CD4-positive, alpha-beta T cell treated with Interleukin-17A for 4 hours (primary cell): ENCODE data around the gene AOPEP.
"Not testable (repeated sequence)": the region's sequence is repeated elsewhere in the genome, so short reads cannot be mapped to it uniquely, and the experiment has no call there.

Source experiments
- DNase-seq: peaks from one replicate; pipeline ENCODE4 v3.0.0-alpha.2; 2020; ENCODE audit warnings: mixed read lengths

Gene AOPEP

DNA sequence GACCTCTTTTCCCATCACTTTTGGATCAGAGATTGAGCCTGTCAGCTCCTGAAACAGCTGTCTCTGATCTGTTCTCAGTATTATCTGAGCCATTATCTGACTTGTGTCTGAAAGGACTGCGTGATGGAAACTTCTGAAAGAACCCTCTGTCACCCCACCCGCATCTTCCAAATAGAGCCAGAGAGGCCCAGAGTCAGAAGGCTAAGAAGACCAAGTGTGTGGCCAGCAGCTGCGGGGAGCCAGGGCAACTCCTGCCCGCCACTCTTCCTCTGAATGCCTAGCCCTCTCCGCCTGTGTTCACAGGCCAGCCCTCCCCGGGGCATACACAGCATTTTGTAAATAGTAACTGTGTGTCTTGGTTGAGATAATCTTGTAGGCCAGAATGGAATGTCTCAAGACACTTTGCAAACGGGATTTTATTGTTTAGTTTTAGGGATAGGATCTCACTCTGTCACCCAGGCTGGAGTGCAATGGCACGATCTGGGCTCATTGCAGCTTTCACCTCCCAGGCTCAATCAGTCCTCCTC is 92.7 kb downstream of the AOPEP start:
- DNase-seq: no peak

DNA sequence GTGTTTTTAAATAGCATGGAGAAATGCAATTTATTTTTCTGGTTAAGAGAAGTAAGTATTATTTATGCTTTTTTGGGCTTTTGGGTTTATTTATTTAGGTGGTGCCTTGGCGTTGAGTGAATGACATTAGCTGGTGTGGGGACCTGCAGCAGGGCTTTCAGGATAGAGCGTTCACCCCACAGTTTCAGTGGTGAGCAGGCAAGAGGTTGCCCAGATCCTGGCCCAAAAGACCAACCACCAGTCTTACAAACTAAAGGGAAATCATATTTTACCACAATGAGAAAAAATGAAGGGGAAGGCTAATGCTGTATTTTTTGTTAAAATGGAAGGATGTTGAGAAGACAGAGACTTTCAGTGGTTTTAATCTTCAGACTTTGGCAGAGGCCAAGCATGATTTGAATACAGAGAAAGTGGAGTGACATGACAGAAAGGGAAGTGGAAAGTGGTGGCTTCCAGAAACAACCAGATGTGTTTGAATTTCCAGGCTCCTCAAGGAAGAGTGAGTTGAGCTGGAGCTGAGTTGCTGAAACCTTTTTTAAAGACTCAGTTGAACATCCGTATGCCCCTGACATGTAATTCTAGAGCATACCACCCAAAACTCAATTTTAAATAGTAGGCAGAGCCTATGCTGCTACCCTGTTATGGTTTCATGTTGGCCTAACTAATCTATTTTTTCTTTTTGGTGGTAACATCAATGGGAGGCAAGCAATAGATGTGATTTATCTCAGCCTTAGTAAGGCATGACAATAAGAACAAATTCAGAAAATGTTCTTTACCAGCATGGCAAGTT is 94.8 kb downstream of the AOPEP start:
- DNase-seq: no peak

DNA sequence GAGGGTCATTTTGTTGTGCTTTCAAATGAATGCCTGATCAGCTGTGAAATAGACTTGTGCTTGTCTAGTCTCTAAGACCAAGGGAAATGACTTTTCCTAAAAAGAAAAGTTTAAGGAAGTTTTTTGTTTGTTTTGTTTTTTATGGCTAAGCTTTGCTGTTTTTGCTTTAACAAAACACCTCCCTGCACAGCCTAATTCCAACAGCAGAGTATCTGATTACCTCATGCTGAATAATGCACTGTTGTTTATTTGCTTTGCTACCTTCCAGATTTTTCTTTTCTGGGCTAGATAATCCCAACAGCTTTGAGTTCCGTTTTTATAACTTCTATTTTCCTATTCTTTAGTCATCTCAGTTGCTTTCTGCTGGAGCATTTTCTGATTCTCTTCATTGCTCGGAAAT is 95.8 kb downstream of the AOPEP start:
- no peak for DNase-seq

DNA sequence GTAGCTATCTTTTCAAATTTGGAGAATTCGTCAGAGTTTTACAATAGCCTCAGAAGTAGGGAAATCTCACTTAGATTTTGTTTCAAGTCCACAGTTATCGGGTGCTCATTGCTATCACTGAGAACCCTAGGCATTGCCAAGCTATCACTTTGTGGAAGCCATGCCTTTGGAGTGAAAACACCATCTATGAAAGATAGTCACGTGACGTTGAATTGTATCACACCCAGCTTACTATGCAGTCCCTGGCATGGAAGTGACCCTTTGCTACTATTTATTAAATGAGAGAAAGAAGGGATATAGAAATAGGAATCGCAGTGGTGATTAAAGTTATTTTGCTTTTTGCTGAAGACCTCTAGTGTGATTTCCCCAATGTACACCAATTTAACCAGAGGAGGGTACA is 97.2 kb downstream of the AOPEP start:
- DNase-seq: no peak

DNA sequence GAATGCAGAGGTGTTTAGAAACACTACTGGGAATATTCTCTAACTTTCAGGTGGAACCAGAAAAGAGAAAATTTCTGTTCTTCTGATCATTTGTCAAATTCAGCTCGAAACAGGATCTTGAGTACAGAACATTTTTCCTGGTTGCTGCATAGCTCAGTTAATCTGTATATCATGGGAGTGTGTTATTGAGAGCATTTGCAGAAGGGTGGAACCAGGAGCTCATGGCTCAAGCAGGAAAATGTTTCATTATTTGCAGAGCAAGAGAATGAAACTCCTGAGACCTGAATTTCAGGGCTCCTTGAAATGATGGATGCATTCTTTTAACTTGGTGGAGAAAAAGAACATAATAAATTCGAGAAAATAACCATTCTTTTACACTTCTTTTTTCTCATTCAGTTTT is 97.9 kb downstream of the AOPEP start:
- no peak for DNase-seq

DNA sequence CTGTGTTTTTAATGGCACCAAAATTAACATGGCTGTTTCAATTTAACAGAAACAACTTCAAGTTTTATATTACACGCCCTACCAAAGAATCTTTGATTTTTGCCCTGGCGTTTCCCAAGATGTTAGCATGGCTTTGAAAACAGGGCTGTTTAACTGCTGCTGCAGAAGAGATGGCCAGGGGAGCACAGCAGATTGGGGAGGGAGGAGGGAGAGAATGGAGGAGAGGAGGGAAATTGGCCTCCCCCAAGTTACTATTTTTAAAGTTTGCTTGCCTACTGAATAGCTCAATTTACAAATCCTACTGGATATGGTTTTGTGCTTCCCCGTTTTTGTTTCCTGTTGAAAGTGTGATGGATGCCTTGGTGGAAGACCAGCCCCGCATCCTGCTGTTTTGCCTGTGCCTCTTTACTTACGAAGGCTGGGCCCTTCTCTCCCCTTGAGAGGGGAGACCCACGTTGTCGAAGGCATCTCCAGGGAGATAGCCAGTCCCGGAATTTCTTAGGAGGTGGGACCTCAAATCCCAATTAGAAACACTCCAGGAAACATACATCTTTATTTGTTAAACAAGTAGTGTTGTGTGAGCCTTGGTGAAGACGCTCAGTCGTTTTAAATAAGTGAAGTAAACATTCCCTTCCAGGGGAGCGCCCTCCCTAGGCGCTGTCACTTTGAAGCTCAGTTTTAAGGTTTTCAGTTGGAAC is 98.6 kb downstream of the AOPEP start:
- DNase-seq: no peak

DNA sequence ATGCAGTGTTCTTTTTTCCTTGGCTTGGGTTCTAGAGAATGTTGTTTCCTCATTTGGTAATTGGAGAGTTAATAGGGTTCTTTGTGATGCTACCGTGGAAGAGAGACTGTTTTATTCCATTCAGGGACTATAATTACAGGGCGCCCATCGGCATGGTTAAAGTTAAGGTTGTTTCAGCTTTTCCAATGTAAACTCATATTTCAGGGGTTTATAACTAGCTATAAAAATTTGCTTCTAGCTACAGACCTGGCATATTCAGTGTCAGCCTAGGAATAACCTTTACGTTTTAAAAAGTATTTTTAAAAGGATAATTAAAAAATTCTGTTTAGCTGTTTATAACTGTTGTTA is 99.1 kb downstream of the AOPEP start:
- no peak for DNase-seq

DNA sequence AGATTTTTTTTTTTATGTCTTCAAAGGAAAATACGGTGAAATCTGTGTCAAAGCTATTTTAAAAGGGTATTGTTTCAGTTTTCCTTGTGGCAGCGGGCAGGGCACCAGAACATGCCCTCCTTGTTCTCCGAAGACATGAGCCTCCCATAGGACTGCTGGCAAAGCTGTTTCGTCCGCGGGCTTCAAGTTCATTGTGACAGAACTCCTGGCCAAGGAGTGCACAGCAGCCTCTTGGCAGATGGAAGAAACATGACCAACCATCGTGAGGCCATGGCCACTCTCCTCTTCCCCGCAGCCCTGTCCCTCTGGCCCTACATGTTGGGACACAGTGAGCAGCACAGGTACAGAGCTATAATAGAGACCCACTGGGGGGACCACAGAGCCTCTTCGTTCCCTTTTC is 99.5 kb downstream of the AOPEP start:
- DNase-seq: no peak

DNA sequence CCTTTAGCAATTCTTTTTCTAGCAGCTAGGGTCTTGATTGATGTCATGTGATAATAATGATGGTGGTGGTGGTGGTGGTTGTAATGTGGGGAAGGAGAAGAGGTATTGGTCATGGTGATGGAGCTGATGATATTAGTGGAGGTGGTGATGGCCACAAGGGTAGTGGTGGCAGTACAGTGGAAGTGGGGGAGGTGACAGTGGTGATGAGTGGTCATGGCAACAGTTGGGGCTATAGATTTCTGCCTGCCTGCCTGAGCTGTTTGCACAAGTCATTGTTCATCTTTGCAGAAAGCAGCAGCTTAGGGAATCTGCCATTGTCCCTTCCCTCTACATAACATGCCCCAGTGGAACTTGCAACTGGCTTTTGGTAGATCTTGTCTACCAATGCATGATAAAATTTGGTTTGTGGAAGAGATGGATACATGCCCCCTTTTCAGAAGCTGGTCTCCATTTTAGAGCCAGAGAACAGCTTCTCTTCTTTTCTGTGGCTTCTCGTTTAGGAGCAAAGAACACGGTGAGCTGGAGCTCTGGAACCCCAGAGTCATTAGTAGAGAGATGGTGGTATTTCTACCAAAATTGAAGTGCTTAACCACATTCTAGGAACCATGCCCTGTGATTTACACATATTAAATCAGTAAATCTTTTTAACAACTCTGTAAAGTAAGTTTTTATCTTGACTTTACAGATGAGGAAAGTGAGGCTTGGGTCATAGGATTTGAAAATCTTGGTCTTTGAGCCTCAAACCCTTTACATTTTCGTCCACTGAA is 100.3 kb downstream of the AOPEP start:
- DNase-seq: no peak

DNA sequence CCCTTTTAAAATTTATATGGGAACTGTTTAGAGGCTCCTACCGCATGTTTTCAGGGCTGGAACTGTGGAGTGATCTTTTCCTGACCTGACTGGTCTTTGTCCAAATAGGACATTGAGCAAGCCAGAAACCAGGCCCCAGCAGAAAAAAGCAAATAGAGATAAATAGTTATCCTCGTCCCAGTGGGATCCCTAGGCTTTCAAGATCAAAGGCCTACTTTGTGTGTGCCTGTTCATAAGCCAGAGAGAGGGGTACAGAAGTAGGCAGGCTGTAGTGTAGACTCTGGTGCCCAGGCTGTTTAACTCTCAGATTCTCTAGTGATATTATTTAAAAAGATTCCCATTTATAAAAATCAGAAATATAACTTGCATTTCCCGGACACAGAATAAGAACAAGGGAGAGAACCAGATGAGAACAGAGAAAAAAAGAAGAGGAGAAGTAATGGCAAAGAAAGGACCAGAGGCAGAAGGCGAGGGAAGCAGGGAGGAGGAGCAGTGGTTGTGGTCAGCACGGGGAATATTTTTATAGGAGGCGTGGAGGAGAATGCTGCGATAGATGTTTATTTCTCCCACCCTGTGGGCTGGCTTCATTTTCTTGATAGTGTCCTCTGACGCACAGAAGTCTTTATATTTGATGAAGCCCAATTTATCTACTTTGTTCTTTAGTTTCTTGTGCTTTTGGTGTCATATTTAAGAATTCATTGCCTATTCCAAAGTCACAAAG is 101.2 kb downstream of the AOPEP start:
- DNase-seq: no peak

DNA sequence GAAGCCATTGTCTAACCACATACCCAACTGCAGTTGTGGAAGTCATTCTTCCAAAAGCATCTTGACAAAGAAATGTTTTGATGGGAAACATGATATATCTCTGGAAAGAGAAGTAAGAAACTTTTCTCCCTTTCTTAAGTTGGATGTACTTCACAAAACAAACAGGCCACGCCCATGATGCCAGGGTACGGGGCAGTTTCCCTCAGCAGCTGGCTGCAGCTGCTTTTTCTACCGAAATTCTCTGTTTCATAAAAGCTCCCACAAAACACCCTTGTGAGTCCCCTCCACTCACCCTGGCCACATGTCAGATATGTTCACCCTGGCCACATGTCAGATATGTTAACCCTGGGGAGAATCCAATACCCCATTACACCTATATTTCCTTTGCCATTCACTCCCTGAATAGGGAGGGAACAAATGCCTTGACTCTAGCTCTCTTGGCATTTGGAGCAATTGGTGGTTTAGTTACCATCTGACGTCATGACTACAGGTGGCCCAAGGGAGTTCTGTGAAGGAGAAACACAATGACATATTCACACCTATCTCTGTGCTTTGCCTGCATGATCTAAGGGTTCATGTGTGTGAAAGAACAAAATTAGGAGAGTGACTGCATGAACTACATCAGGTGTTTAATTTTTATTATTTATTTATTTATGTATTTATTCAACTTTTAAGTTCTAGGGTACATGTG is 103.0 kb downstream of the AOPEP start:
- no peak for DNase-seq

DNA sequence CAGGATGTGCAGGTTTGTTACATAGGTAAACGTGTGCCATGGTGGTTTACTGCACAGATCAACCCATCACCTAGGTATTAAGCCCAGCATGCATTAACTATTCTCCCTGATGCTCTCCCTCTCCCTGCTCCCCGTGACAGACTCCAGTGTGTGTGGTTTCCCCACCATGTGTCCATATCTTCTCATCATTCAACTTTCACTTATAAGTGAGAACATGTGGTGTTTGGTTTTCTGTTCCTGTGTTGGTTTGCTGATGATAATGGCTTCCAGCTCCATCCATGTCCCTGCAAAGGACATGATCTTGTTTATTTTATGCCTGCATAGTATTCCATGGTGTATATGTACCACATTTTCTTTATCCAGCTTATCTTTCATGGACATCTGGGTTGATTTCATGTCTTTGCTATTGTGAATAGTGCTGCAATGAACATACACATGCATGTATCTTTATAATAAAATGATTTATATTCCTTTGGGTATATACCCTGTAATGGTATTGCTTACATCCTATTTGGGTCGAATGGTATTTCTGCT is 103.6 kb downstream of the AOPEP start:
- DNase-seq: not testable (repeated sequence)

DNA sequence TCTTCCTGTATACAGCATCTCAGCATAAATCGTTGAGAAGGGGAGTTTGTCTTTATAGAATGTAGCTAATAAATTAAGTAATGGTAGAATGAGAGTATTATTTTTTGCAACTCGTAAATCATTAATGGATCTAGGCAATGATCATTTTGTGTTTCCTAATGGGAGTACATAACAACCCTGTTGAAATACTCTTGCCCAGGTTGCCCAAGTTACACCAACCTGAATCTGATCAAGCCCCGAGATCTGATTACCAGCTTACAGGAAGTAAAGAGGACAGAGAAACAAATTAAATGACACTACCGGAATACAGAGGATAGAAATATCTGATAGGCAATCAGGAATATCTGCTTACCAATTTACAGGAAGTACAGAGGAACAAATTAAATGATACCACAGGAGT is 107.3 kb downstream of the AOPEP start:
- DNase-seq: no peak

DNA sequence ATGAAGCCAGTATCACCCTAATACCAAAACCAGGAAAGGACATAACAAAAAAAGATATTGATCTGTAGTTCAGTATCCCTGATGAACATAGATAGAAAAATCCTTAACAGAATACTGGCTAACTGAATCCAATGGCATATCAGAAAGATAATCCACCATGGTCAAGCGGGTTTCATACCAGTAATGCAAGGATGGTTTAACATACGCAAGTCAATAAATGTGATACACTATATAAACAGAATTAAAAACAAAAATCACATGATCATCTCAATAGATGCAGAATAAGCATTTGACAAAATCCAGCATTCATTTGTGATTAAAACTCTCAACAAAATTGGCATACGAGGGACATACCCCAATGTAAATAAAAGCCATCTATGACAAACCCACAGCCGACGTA is 110.9 kb downstream of the AOPEP start:
- DNase-seq: no peak

DNA sequence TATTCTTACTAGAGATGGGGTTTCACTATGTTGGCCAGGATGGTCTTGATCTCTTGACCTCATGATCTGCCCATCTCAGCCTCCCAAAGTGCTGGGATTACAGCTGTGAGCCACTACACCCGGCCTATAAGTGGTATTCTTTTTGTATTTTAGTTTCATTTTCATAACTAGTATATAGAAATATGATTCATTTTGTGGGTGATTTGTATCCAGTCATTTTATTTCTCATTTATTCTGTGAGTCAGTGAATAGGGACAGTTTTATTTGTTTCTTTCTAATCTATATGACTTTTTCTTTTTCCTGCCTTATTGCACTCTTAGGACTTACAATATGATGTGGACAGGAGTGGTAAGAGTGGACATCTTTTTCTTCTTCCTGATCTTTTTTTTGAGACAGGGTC is 112.9 kb downstream of the AOPEP start:
- no peak for DNase-seq

DNA sequence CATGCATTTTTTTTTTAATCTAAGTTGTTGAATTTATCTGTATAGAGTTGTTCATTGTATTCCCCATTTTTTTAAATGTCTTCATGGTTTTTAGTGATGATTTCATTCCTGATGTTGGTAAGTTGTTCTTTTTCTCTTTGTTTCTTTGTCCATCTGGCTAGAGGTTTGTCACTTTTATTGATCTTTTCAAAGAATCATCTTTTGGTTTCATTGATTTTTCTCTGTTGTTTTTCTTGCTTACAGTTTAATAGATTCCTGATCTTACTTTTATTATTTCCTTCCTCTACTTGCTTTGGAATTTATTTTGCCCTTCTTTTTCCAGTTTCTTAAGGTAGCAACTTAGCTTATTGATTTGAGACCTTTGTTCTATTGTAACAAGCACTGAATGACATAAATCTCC is 114.2 kb downstream of the AOPEP start:
- DNase-seq: no peak

DNA sequence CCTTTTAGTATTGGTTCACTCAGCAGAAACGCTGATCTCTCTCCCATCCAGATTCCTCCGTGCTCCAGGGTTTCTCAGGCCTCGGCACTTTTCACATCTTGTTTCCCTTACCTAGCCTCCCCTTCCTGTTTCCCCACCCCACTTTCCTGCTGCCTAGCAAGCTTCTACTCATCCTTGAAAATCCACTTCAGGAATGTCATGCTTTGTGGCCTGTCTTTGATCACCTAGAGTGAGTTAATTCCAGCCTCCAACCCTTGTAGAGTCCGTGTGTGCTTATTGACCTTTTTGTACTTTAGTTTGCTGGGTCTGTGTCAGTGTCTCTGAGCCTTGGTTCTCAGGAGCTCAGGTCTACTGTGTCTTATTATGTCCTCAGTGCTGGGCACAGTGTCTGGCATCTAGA is 116.6 kb downstream of the AOPEP start:
- no peak for DNase-seq

DNA sequence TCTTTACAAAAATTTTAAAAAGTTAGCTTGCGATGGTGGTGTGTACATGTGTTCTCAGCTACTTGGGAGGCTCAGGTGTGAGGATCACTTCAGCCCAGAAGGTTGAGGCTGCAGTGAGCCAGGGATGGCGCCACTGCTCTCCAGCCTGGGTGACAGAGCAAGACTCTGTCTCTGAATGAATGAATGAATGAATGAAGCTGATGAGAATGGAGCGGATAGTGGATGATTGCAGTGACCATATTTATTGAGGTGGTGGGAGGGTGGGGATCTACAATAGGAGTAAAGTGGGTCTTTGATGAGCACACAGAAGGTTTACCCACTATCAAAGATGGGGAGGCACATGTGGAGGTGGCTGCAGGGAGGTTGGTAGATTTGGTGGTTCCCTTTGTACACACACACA is 120.2 kb downstream of the AOPEP start:
- DNase-seq: no peak

DNA sequence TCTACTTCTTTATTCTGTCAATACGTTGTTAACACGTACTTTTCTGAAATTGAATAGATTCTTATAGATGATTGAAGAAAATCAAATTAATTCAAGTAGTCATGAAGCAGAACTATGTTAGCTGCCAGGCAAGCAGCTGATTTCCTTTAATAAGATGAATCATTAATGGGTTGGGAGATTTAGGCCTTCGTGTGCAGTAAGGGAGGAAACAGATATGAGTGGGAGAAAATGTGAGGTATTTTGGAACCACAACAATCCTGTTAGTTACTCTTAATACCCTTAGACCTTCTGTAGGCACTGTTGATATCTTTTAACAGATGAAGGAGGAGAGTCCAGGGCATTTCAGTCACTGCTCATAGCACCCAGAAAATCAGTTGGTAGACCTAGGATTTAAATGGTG is 121.0 kb downstream of the AOPEP start:
- no peak for DNase-seq

DNA sequence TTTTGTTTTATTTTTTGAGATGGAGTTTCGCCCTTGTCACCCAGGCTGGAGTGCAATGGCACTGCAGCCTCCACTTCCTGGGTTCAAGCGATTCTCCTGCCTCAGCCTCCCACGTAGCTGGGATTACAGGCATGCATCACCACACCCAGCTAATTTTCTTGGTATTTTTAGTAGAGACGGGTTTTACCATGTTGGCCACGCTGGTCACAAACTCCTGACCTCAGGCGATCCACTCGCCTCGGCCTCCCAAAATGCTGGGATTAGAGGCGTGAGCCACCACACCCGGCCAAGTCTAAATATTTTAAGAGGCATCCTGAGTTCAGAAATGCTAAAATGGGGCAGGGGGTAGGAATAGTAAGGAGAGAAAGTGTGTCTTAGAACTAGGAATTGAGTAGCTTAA is 122.3 kb downstream of the AOPEP start:
- not testable (repeated sequence) for DNase-seq

DNA sequence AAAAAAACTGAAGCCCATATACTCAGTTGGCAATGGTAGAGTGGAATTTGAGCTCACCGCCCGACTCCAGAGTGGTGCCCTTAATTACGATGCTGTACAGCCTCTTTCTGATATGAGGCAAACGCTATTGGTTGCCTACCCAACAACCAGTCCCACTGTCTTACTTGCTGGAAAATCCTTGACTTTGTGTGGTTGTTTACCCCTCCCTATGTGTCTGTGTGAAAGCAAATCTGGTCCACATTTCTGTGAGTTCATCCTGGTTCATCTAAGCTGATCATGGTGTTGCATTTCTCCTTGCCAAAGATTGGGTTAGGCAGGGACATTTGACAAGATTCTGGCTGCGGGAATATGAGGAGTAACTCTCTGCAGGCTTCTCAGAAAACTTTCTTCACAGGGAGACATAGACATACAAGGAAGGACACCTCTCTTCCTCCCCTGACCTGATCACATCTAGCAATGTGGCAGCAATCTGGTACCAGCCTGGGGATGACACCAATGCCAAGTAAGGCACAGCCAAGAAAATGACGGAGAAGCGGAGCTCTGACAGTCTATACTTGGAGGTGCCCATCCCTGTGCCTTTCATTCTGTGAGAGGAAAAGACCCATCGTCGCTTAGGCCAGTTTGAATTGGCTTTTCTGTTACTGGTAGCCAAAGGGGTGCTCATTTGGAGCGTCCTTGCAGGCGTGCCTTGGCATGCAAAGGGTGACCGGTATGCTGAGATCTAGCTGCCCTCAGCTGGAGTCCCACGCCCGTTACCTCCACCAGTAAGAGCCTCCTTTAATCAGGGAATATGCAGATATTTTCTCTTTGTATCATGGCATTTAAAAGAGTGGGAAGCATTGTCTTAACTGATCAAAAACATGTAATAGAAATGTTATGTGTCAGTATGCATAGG is 124.3 kb downstream of the AOPEP start:
- DNase-seq: no peak
